HFFc6 (cell line): ENCODE results near the gene TYSND1. TPM values are rescaled to one million over a fixed set of nuclear protein-coding genes. Genes with fewer than 3 reads are reported as not detected.
"Not testable (repeated sequence)": the region's sequence is repeated elsewhere in the genome, so short reads cannot be mapped to it uniquely, and the experiment has no call there.

ENCODE experiments used
- DNase-seq: peaks from one replicate; pipeline ENCODE4 v3.0.0-alpha.2; 2018
- H3K27ac Mint-ChIP-seq: 2 replicates; pipeline ENCODE4 v1.8.0; 2020; ENCODE audit warnings: mild to moderate bottlenecking, mixed read lengths
- H3K27me3 Mint-ChIP-seq: 2 replicates; pipeline ENCODE4 v1.8.0; 2021; ENCODE audit warnings: mild to moderate bottlenecking, moderate library complexity, mixed read lengths; ENCODE audit not compliant: insufficient read depth
- H3K36me3 Mint-ChIP-seq: 2 replicates; pipeline ENCODE4 v1.8.0; 2021; ENCODE audit warnings: low read depth, mixed read lengths
- H3K4me1 Mint-ChIP-seq: 2 replicates; pipeline ENCODE4 v1.8.0; 2020; ENCODE audit warnings: low read depth, mixed read lengths
- H3K4me3 Mint-ChIP-seq: 2 replicates; pipeline ENCODE4 v1.8.0; 2020; ENCODE audit warnings: mild to moderate bottlenecking, moderate library complexity, mixed read lengths
- H3K9me3 Mint-ChIP-seq: 2 replicates; pipeline ENCODE4 v1.8.0; 2020; ENCODE audit warnings: mild to moderate bottlenecking, mixed read lengths
- total RNA-seq, 6 experiments: library from RNA; stranded (reverse); fragmentation: NEBNext Ultra II Directional; extraction: Animal tissue kit (Norgen Biotek cat#: 25700); gene quantifications; 2 replicates in 1 of 6; 3 replicates in 5 of 6; pipeline ENCODE4 v1.2.3, GENCODE V29; 2021
- TF ChIP-seq, protein P1 (sequence below): fragments of 200-600 bp; sonication (generic); IDR thresholded peaks from 2 replicates; pipeline ENCODE4 v1.5.0; 2021; ENCODE audit warnings: antibody characterized with exemption, mild to moderate bottlenecking

TYSND1 gene
- total RNA-seq, 6 experiments from 2014 or later: 4.6 to 5.7 (median 4.9) TPM

DNA sequence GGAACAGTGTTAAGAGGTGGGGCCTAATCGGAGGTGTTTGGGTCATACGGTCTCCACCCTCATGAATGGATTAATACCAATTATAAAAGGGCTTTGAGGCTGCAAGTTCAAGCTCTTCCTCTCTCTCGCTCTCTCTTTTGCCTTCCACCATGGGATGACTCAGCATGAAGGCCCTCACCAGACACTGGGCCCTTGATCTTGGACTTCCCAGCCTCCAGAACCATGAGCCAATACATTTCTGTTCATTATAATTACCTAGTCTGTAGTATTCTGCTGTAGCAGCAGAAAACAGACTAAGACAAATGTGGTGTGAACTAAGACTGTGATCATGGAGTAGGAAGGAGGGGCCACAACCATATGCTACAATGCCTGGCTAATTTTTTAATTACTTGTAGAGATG lies 21.6 kb downstream of the TYSND1 start:
- Mint-ChIP-seq H3K27ac (no peak overlapping the region), H3K9me3 (no peaks in the 10 kb centered on the region), H3K4me1 (no peaks in the 10 kb centered on the region), H3K4me3 (no peak overlapping the region), H3K36me3 (peaks cover 4% of the 10 kb centered on the region; the same call in 1 of the 2 replicates), H3K27me3 (no peaks in the 10 kb centered on the region; the same call in 1 of the 2 replicates)
- TF ChIP-seq, protein P1, sequence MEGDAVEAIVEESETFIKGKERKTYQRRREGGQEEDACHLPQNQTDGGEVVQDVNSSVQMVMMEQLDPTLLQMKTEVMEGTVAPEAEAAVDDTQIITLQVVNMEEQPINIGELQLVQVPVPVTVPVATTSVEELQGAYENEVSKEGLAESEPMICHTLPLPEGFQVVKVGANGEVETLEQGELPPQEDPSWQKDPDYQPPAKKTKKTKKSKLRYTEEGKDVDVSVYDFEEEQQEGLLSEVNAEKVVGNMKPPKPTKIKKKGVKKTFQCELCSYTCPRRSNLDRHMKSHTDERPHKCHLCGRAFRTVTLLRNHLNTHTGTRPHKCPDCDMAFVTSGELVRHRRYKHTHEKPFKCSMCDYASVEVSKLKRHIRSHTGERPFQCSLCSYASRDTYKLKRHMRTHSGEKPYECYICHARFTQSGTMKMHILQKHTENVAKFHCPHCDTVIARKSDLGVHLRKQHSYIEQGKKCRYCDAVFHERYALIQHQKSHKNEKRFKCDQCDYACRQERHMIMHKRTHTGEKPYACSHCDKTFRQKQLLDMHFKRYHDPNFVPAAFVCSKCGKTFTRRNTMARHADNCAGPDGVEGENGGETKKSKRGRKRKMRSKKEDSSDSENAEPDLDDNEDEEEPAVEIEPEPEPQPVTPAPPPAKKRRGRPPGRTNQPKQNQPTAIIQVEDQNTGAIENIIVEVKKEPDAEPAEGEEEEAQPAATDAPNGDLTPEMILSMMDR: no peak
- no peak for DNase-seq

DNA sequence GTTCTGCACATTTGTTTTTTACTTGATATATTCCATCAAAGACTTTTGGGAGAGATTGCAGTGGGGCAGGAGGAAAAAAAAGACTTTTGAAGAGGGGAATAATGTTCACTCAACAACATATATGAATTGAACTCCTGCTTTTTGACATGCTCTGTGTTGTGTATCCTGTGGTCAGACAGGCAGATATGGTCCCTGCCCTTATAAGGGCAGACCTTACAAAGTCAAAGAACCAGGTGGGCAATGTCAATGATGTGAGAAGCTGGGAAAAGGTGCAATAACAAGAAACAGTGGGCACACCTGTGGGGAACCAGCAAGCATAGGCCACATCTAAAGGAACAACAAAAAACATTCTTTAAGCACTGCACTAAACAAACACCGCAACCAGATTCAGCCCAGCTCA lies 22.1 kb downstream of the TYSND1 start:
- no peak for DNase-seq
- Mint-ChIP-seq H3K27ac (no peak overlapping the region), H3K4me1 (no peaks in the 10 kb centered on the region), H3K27me3 (no peaks in the 10 kb centered on the region; the same call in 1 of the 2 replicates), H3K9me3 (no peaks in the 10 kb centered on the region), H3K4me3 (no peak overlapping the region), H3K36me3 (peaks cover 4% of the 10 kb centered on the region; the same call in 1 of the 2 replicates)
- TF ChIP-seq, protein P1: no peak

DNA sequence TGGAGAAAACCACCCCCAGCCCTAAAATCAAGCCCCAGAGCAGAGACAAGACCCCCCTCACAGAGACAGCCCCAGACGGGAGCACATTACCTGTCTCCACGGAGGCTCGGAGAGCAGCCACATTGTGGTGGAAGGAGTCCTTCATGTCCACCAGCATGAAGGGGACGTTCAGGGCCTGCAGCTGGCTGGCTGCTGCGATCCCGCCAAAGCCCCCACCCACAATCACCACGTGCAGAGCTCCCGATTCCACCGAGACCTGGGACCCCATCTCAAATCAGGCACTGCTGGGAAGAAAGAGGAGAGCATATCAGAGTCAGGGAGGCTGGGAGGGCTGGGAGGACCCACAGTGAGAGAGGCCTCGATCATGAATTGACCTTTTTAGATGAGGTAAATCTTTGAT lies 22.7 kb downstream of the TYSND1 start:
- Mint-ChIP-seq H3K27ac (no peak overlapping the region), H3K36me3 (peaks cover 4% of the 10 kb centered on the region; the same call in 1 of the 2 replicates), H3K4me1 (no peaks in the 10 kb centered on the region), H3K4me3 (no peak overlapping the region), H3K27me3 (no peaks in the 10 kb centered on the region; the same call in 1 of the 2 replicates), H3K9me3 (no peaks in the 10 kb centered on the region)
- TF ChIP-seq, protein P1: no peak
- DNase-seq: no peak

DNA sequence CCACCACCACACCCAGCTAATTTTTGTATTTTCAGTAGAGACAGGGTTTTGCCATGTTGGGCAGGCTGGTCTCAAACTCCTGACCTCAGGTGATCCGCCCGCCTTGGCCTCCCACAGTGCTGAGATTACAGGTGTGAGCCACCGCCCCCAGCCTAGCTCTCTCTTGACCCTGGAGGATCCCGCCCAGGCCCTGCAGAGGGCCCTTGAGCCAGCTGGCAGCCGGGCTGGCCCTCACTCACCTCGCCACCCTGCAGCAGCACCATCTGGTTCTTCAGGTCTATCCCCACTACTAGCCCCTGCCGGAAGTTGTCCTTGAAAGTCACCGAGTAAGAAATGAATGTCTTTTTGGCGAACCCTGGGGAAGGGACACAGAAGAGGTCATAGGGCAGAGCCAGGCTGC lies 23.3 kb downstream of the TYSND1 start:
- H3K4me1 Mint-ChIP-seq, DNase-seq, H3K27me3 Mint-ChIP-seq, H3K27ac Mint-ChIP-seq, H3K9me3 Mint-ChIP-seq, H3K36me3 Mint-ChIP-seq, H3K4me3 Mint-ChIP-seq: not testable (repeated sequence)

DNA sequence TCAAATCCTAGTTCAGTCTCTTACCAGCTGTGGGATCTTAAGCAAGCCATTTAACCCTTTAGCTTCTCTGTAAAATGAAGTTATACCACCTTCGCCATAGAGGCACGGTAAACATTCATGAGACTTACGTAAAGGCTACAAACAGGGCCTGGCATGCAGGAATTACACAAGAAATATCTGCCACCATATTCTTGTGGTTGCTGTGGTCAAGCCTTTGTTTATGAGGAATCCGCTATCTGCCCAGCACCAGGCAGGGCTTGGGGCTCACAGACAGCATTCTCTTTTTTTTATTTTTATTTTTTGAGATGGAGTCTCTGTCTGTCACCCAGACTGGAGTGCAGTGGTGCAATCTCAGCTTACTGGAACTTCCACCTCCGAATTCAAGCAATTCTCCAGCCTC lies 23.8 kb downstream of the TYSND1 start:
- no peak for DNase-seq
- Mint-ChIP-seq H3K4me1 (no peaks in the 10 kb centered on the region), H3K4me3 (no peak overlapping the region), H3K9me3 (no peaks in the 10 kb centered on the region), H3K27ac (no peak overlapping the region), H3K36me3 (peaks cover under 1% of the 10 kb centered on the region; the same call in 1 of the 2 replicates), H3K27me3 (no peaks in the 10 kb centered on the region; the same call in 1 of the 2 replicates)
- TF ChIP-seq, protein P1: no peak

DNA sequence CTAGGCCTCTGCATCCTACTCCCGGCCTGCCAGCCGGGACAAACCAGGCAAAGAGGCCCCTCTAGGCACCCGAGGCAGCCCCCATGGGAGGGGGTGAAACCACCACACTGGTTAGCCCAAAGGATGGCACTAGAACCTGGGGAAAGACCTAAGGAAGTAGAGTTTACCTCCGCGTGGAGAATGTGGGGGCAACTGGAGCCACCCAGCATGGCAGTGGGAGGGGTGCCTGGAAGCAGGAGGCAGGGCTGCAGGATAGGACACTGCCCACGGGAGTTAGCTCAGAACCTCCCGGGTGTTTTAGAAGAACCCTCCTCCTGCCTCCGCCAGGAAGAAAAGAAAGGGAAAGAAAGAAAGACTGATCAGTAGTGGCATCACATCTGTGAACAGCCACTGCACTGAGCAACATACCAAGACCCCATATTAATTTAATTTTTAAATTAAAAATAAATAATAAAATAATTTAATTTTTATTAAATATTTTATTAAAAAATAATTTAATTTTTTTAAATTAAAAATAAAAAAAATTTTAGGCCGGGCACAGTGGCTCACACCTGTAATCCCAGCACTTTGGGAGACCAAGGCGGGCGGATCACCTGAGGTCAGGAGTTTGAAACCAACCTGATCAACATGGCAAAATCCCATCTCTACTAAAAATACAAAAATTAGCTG lies 25.1 kb downstream of the TYSND1 start:
- TF ChIP-seq, protein P1: no peak
- Mint-ChIP-seq H3K4me3 (no peak overlapping the region), H3K4me1 (no peaks in the 10 kb centered on the region), H3K27ac (no peak overlapping the region), H3K36me3 (peaks cover under 1% of the 10 kb centered on the region; the same call in 1 of the 2 replicates), H3K27me3 (no peaks in the 10 kb centered on the region; the same call in 1 of the 2 replicates), H3K9me3 (no peaks in the 10 kb centered on the region)
- no peak for DNase-seq
